Measurements from ENCODE around the gene RBM11. TPM values are rescaled to one million over a fixed set of nuclear protein-coding genes. Genes with fewer than 3 reads are reported as not detected.

RBM11 gene
- total and polyA plus RNA-seq, 2 donors (not counting 3 experiments of a cell fraction or from before 2014, with no cell fraction given): not detected

DNA sequence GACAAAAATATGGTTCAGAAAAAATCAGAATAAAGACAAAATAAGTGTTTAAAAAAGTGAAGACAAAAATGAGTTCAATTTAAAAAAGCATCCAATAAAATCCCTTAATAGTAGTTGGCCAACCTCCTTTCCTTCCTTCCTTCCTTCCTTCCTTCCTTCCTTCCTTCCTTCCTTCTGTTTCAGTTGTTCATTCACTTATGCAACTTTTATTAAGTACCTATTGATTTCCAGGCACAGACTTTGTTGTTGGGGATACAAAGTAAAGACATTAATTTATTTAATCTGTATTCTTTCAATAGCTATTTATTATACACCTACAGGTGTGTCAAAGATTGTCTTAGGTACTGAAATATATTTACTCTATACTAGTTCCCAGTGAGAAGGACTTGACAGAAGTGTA, 2.8 kb upstream of the RBM11 start:
- ChIA-PET CTCF (no interaction called here), POLR2A (no interaction called here)
- Histone ChIP-seq H3K36me3 (ENCODE audit: control insufficient read depth in 2 of 2, extremely low read depth in 1 of 2, insufficient read depth in 2 of 2, low read length in 2 of 2) (no peaks in the 10 kb centered on the region), H2AFZ (ENCODE audit: low read depth, low read length) (no peak overlapping the region), H3K79me2 (ENCODE audit: control insufficient read depth, insufficient read depth, low read length) (no peaks in the 10 kb centered on the region), H3K27ac (ENCODE audit: insufficient read depth, low read depth, low read length) (no peak overlapping the region), H3K4me1 (ENCODE audit: control insufficient read depth, extremely low read depth, insufficient read depth, low read length) (no peaks in the 10 kb centered on the region), H3K9ac (replicated peaks; ENCODE audit: extremely low read depth, insufficient read depth, low read length) (no peak overlapping the region), H3K9me3 (replicated peaks; ENCODE audit: control insufficient read depth, insufficient read depth, low read length) (no peaks in the 10 kb centered on the region), H3K4me3 (replicated peaks in 1 of 3; ENCODE audit: insufficient read depth in 1 of 3, low read depth in 1 of 3, low read length in 3 of 3) (no peak overlapping the region), H3K4me2 (ENCODE audit: insufficient read depth, low read length) (no peak overlapping the region), H4K20me1 (replicated peaks; ENCODE audit: control insufficient read depth, extremely low read depth, insufficient read depth, low read length) (no peaks in the 10 kb centered on the region), H3K9me1 (replicated peaks; ENCODE audit: control insufficient read depth, extremely low read depth, insufficient read depth, low read length) (no peaks in the 10 kb centered on the region), H3K27me3 (ENCODE audit: control insufficient read depth in 2 of 2, insufficient read depth in 2 of 2, low read length in 2 of 2) (peaks cover 0 to 3% of the 10 kb centered on the region in 2 experiments)
- intact Hi-C loops (cut with micrococcal nuclease) (no loop called here), dilution Hi-C loops (cut with MboI; ENCODE audit: extremely low pct_ligation_motif_present, low sequenced_read_pairs) (no loop called here)
- BruUV-seq (replicated peaks): no TSS peak
- FAIRE-seq: no peak
- DNase-seq (ENCODE audit: low read depth, low spot score): no peak
- TF ChIP-seq MYC (IDR thresholded peaks at IDR 0.05; ENCODE audit: low read depth, low read length) (no peak), GATA2 (IDR thresholded peaks at IDR 0.05; ENCODE audit: insufficient read depth, insufficient read length, low read depth, low read length) (no peak), FOS (IDR thresholded peaks at IDR 0.05; ENCODE audit: borderline replicate concordance, insufficient read depth, low read length) (no peak), JUN (IDR thresholded peaks at IDR 0.05; ENCODE audit: borderline replicate concordance, insufficient read depth, insufficient read length, low read depth) (no peak), POLR2A (IDR thresholded peaks at IDR 0.05; ENCODE audit: low read depth, low read length) (no peak), EZH2 (IDR thresholded peaks at IDR 0.05; ENCODE audit: borderline replicate concordance, low read depth, low read length, severe bottlenecking) (no peak), POLR2AphosphoS5 (IDR thresholded peaks at IDR 0.05; ENCODE audit: insufficient read depth, low read depth, low read length) (no peak)
- TF ChIP-seq, protein P1, sequence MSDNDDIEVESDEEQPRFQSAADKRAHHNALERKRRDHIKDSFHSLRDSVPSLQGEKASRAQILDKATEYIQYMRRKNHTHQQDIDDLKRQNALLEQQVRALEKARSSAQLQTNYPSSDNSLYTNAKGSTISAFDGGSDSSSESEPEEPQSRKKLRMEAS (IDR thresholded peaks at IDR 0.05; ENCODE audit: insufficient read depth, insufficient read length): no peak
- TF ChIP-seq, protein P2, sequence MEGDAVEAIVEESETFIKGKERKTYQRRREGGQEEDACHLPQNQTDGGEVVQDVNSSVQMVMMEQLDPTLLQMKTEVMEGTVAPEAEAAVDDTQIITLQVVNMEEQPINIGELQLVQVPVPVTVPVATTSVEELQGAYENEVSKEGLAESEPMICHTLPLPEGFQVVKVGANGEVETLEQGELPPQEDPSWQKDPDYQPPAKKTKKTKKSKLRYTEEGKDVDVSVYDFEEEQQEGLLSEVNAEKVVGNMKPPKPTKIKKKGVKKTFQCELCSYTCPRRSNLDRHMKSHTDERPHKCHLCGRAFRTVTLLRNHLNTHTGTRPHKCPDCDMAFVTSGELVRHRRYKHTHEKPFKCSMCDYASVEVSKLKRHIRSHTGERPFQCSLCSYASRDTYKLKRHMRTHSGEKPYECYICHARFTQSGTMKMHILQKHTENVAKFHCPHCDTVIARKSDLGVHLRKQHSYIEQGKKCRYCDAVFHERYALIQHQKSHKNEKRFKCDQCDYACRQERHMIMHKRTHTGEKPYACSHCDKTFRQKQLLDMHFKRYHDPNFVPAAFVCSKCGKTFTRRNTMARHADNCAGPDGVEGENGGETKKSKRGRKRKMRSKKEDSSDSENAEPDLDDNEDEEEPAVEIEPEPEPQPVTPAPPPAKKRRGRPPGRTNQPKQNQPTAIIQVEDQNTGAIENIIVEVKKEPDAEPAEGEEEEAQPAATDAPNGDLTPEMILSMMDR (IDR thresholded peaks at IDR 0.05; ENCODE audit: extremely low read depth in 1 of 2, insufficient read depth in 1 of 2, low read depth in 1 of 2, low read length in 2 of 2): no peak
